Adipose tissue (tissue), 3 donors: Measurements from ENCODE around the gene SAG. TPM values are rescaled to one million over a fixed set of nuclear protein-coding genes. Genes with fewer than 3 reads are reported as not detected.

ENCODE experiments used
- H3K27ac ChIP-seq: one replicate; pipeline ENCODE4 v1.5.1; 2013; ENCODE audit warnings: low read depth, low read length
- WGBS, 3 donors: extraction: QIAGEN DNeasy Blood & Tissue Kit; methylation state at CpG; one replicate each; pipeline ENCODE4 v1.1.7; 2013; 5-methylcytosine and 5-hydroxymethylcytosine counted together
- polyA plus RNA-seq, 3 donors: library from polyadenylated mRNA; stranded (reverse); fragments of 200-250 nt; gene quantifications; one replicate each; pipeline ENCODE4 v1.2.3, GENCODE V29; 2013
- donor health status: healthy with polysubstance abuse.
- donor health status: Bipolar disorder and iron deficiency.
- donor health status: healthy.

SAG gene
- polyA plus RNA-seq, 3 donors: 0.67 TPM; not detected in 2

DNA sequence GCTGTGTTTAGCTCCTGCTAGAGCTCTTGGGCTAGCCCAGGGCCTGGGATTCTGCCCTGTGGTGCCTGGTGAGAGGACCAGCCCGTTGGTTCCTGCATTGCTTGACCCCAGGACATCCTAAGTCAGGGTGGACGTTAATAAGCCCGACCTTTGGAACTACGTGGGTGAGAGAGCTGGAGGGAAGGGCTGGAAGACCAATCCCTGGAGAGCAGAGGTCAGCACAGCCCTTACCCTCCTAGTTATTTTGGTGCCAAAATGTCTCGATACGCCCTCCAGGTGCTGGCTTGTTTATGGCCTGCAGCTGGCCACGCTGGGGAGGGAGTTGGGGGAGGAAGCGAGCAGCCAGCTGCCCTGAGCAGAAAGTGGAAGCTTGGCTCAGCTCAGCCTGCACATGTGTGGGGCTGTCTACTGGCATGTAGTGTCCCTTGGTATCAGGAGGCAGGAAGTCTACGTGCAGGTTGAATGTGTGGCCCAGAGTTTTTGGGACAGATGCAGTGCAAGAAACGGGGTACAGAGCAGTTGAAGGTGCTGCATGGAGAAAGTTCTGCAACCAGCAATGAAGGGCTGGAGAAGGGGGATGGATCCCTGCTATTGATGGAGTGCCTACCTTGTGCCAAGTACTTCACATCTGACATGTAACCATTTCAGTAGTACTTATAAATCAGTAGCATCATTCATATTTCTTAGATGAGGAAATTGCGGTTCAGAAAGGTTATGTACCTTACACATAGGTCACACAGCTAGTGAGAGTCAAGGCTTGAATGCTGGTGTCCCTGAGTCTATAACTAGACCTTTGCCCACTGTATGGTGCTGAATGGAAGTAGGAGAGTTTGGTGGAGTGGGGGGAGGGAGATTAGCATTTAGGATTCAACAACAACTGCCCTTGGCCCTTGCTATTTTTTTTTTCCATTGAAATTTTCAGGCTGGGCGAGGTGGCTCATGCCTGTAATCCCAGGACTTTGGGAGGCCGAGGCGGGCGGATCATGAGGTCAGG lies 41.7 kb downstream of the SAG start:
- 40 to 55% (median 40%) methylated on average over 15 of the region's 15 CpGs for WGBS, 3 donors
- no peak overlapping the region for H3K27ac ChIP-seq

DNA sequence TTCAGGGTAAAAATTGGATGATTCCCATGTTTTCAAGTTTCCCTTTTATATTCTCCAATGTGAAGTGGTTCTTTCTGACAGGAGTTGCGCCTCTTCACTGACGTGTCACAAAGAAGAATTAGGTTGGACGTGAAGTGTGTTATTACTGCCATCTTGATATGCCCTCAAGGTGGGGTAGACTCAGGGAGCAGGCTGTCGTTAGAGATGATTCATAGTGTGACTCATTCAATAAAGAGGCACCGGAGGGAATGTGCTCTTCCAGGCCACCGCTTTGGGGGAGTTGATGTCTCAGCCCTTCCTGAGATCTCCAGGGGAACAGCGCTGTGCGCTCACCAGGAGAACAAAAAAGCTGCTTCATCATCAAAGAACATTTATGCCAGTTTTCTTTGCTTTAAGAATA lies 43.1 kb downstream of the SAG start:
- 34 to 48% (median 36%) methylated on average over 8 of the region's 8 CpGs for WGBS, 3 donors

DNA sequence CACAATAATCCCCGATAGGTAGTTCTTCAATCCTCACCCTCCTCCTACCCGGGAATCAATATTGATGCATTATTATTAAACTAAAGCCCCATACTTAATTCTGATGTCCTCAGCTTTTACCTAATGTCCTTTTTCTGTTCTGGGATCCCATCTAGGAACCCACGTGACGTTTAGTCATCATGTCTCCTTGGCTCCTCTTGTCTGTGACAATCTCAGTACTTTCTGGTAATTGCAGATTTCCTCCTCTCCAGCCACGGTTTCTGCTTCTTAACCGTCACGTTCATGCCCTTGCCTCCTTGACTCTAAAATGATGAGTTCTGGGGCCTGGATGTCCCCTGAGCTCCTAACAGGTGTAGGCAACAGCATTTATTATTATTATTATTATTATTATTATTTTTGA lies 43.8 kb downstream of the SAG start:
- WGBS, 3 donors: 62 to 82% (median 73%) methylated on average over 7 of the region's 7 CpGs
- no peak overlapping the region for H3K27ac ChIP-seq

More for the DNA sequence above, 43.1 kb downstream of the SAG start:
- no peak overlapping the region for H3K27ac ChIP-seq

DNA sequence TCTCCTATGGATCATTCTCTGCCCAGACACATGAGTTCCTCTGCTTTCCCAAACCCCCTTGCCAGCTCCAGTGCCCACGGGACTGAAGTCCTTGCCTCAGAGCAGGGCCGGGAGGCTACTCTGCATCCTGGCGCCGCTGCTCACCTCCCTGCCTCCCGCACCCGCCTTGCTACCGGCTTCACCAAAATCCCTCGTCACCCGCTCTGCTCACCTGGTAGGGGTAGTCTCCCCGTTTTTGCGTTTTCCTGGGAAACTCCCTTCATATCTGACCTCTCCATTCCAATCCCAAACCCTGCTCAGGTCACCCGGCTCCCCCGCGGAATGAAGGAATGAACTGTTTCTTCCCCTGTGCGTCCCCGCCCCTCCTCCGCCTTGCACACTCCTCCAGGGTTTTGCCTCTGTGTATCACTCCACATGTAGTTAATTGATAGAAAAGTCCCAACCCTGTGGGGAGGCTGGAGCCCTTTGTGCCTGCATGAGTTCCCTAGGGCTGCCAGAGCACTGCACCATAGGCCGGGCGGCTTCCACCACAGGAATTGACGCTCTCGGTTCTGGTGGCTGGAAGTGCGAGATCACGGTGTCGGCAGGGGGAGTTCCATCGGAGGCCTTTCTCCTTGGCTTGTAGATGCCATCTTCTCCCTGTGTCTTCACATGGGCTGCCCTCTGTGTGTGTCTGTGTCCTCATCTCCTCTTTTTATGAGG lies 44.7 kb downstream of the SAG start:
- H3K27ac ChIP-seq: no peak overlapping the region
- WGBS, 3 donors: 95 to 97% (median 96%) methylated on average over 25 of the region's 25 CpGs

DNA sequence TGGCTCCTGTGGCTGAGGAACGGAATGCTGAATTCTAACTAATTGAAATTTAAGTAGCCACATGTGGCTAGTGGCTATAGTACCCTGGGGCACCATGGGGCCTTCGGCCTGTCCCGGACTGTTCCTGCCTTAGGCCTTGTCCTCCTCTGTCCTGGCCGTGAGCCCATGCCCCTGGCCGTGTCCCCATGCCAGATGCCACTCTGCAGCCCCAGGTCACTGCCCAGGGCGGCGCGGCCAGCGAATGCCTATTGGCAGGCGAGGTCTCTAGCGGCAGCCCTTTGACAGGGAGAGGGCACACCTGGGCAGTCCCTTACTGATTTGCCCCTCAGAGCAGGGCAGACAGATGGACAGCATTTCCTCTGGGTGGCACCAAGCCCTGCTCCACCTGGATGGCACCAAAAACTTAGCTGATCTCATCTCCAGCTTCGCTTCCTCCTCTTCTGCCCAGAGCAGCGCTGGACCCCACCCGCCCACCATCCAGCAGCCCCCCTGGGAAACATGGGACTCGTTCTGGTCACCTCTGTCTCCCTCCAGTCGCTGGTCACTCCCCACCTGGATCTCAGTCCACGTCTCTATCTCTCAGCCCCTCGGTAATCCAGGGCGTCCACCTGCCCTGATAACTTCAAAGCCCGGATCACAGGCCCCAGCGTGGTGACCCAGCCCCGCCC lies 45.6 kb downstream of the SAG start:
- WGBS, 3 donors: 75 to 77% (median 76%) methylated on average over 22 of the region's 22 CpGs
- H3K27ac ChIP-seq: no peak overlapping the region

DNA sequence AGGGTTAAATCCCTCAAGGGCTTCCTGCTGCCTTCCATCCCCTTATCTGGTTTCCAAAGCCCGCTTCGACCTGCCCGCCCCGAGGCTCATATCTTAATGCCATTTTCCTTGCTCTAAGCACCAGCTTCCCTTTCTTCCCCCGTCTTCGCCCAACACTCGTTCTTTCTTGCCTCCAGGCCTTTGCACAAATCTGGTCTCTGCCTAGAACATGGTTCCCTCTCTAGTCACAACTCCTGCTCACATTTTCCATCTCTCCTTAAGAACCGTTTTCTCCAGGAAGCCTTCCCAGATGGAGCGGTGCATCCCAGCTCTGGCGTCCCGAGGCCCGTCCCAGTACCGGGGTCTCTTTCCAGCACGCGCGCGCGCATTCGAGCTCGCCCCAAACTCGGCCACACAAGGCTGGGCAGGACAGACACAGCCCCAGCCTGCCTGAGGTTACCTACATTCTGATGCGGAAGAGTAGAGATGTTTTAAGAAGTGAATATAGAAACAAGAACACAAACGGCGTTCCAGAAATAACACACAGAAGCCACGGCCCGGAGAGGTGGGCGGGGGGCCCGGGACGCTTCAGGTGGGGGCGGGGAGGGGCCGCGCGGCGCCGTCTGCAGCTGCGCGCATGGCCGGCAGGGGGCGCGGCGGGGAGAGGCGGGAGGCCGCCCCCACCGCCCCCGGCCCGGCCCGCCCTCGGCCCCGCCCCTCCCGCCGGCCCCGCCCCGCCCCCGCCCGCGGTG lies 46.3 kb downstream of the SAG start, which contains the start of gene DGKD:
TSS of gene DGKD (plus strand) at position 726 of the 731 bp plus-strand sequence. CDS start 25 bp downstream, outside the sequence.
- H3K27ac ChIP-seq: no peak within 1 kb of the TSS
- 3 to 4% (median 3%) methylated on average over 40 to 56 of the region's 56 CpGs for WGBS, 3 donors

DNA sequence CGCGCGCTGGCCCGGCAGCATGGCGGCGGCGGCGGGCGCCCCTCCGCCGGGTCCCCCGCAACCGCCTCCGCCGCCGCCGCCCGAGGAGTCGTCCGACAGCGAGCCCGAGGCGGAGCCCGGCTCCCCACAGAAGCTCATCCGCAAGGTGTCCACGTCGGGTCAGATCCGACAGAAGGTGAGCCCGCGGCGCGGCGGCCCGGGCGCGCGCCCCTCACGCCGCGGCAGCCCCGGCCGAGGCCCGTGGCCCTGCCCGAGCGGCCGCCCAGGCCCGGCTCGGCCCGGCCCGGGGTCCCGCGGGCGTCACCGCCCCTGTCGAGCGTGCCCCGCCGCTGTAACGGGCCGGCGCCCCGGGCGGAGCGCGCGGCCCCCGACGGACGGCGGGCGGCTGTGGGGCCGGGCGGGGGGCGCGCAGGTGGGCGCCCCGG lies 46.9 kb downstream of the SAG start:
- no peak overlapping the region for H3K27ac ChIP-seq
- 0 to 1% (median 1%) methylated on average over 29 to 76 of the region's 77 CpGs for WGBS, 3 donors

DNA sequence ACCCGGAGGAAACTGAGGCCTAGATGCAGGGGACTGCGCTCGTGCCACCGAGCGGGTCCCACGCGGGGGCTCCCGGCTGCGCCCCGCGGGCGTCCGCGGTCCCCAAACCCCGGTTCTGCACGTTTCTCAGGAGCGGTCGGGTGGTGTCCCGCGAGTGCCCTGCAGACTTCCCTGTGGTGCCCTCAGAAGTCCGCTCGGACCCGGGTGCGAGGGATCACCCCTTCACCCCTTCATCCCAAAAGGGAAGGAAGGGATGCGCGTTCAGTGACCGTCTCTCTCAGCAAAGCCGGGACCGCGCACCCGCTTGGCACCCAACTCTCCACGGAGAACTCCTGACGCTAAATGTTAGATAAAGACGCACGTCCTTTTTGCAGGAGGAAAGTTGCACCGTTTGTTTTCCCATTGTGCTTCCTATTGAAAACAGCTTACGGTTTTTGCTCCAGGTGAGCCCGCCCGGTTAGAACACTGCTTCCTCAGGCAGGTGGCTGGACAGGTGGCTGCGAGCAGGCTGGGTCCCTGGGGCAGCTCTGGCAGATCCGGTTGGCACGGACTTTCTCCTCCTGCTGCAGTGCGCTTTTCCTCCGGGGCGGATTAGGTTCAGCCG lies 47.5 kb downstream of the SAG start:
- 1 to 7% (median 6%) methylated on average over 46 of the region's 46 CpGs for whole genome bisulfite sequencing, 3 donors
- no peak overlapping the region for H3K27ac ChIP-seq

DNA sequence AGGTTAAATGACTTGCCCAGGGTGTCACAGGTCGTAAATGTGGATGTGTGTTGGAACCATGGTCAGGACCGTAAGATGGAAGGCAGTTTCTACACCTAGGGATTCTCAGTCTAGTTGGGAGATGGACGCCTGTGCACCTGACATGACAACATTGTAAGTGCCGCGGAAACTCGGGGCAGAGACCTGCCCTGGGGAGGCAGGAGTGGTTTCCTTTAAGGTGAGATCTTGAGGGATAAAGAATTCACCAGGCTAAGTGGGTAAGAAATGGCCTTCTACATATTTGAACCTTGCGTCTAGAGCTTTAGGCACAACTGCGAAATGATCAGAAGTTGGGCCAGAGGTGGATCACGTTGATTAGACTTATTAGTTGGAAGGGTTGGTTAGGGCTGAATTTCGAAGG lies 48.3 kb downstream of the SAG start:
- 91 to 92% (median 91%) methylated on average over 10 of the region's 10 CpGs for whole genome bisulfite sequencing, 3 donors
- H3K27ac ChIP-seq: no peak overlapping the region

DNA sequence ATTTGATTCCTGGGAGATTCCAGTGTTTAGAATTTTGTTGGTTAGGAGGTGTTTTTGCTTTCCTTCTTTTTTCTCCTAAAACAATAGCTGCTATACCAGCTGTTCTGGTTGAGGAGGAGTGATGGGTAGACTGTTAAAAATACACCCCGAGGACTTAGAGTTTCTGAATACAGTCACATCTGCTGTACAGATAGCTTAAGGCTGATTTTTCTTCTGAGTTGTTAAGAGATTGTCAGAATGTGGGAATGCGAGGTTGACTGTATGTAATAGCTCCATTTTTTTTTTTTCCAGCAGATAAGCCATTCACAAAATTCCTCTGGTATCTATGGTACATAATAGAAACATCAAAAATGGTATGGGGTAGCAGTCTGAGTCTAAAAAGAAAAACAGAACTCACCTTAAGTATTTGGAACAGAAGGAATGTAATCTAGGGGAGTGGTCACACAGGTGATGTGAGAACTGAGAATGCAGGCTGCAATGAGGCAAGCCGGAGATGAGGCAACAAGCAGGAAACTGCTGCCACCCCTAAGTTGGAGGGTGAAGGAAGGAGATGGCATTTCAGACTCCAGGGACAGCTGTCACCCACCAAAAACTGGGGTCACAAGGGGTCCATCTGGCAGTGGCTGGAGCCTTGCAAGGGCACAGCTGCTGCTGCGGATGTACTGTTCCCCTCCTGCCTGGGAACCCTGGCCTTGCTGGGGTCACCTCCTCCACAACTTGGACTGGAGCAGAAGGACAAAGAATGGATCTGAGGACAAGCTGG lies 49.1 kb downstream of the SAG start:
- 56 to 73% (median 59%) methylated on average over 4 of the region's 4 CpGs for WGBS, 3 donors
- H3K27ac ChIP-seq: no peak overlapping the region

DNA sequence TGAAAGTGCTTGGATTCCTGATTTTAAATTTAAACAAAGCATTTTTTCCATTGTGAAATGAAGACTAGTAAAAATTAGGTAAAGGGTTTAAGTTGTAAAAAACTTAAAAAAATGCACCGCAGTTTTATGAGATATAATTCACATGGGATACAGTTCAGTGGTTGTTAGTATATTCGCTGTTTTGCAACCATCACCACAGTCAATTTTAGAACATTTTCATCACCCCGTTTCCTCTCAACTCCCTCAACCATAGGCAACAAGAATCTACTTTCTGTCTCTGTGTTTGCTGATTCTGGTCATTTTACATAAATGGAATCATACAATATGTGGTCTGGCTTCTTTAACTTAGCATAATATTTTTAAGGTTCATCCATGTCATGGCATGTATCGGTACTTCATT lies 50.7 kb downstream of the SAG start:
- 55 to 85% (median 56%) methylated on average over 4 of the region's 4 CpGs for WGBS, 3 donors
- no peak overlapping the region for H3K27ac ChIP-seq

DNA sequence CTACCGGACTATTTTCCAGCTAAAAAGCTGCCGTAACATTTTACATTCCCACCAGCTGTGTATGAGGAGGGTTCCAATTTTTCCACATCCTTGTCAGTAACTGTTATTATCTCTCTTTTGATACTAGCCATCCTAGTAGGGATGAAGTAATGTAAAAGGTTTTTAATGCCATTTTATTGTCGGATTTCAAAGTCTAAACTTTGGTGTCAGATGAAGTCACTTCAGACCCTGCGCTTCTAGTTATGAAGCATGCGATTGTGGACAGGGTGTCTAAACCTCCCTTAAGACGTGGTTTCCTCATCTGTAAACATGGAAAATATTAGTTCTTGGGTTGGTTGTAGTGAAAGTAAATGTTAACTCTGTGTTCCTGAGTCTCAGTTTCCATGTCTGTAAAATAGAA lies 51.3 kb downstream of the SAG start:
- H3K27ac ChIP-seq: no peak overlapping the region

DNA sequence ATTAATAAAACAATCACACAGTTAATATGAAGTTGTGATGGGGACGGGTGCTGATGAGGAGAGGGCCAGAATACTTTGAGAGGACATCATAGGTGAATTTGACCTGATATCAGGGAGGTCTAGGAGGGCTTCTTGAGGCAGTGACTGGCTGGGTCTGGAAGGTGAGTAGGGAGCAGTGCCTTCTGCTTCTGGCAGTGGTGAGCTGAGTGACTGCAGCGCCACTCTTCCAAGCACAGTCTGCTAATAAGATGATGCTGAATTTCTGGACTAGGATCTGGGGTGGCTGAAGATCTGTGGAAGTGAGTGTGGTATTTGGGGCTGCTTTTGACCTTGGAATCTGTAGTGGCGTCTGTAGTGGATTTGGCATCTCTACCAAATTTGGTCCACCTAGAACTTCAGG lies 52.2 kb downstream of the SAG start:
- no peak overlapping the region for H3K27ac ChIP-seq
- WGBS, 3 donors: 88 to 95% (median 95%) methylated on average over 3 of the region's 3 CpGs

More for the DNA sequence above, 51.3 kb downstream of the SAG start:
- WGBS, 3 donors: 75 to 93% (median 80%) methylated on average over 6 of the region's 6 CpGs

DNA sequence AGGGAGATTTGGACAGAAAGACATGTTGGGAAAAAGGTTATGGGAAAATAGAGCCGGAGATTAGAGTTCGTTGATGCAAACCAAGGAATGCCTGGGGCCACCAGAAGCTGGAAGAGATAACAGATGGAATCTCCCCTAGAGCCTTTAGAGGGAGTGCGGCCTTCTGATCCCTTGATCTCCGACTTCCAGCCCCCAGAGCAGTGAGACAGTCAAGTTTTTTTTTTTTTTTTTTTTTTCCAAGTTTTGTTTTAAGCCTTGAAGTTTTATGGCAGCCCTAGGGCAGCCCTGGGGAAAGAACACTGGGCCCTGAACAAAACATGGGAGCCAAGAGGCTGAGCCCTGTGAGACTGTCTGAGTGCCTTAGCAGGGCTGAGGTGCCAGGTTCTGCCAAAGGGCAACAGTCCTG lies 53.2 kb downstream of the SAG start:
- H3K27ac ChIP-seq: no peak overlapping the region
- 67 to 79% (median 72%) methylated on average over 4 of the region's 4 CpGs for WGBS, 3 donors

DNA sequence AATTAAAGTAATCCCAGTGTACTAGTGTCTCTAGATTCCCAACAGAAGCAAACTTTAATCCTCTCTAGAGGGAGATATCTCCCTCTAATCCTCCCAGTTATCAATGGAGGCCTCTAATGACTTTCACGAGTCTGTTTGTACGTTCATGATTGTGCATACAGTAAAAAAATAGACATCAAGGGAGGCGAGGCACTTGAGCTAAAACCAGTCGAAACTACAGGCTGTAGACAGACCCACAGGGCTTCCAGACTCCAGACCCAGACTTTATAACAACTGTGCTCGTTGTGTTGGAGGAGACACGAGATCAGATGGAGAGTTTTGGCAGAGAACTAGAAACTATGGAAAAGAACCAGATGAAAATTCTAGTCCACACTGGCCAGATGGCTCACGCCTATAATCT lies 53.7 kb downstream of the SAG start:
- 60 to 83% (median 77%) methylated on average over 7 of the region's 7 CpGs for WGBS, 3 donors
- H3K27ac ChIP-seq: no peak overlapping the region

DNA sequence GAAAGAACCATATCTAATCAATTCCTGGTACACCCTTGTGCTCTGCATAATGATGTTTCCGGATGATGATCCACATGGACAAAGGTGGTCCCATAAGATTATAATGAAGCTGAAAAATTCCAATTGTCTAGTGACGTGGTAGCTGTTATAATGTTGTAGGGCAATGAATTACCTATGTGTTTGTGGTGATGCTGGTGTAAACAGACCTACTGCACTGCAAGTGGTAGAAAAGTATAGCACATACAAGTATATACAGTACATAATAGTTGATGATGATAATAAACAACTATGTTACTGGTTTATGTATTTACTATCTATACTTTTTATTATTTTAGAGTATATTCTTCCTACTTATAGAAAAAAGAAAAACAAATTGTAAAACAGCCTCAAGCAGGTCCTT lies 55.1 kb downstream of the SAG start:
- 50 to 95% (median 72%) methylated on average over 2 of the region's 2 CpGs for WGBS, 3 donors
- H3K27ac ChIP-seq: no peak overlapping the region

DNA sequence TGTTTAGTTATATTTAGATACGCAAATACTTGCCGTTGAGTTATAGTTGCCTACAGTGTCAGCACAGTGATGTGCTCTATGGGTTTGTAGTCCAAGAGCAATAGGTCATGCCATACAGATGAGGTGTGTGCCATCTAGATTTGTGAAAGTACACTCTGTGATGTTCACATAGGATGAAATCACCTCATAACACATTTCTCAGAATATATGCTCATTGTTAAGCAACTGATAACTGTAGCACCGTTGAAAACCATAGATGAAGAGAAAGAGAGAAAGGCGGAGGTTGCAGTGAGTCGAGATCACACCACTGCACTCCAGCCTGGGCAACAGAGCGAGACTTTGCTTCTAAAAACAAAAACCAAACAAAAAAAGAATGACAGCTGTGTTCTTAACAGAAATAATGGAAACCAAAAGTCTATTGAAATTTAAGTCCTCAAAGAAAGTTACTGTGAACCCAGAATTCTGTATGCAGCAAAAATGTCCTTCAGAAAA lies 56.2 kb downstream of the SAG start:
- 94 to 97% (median 95%) methylated on average over 6 of the region's 6 CpGs for WGBS, 3 donors
- no peak overlapping the region for H3K27ac ChIP-seq
